Endothelial cell of umbilical vein (primary cell): ENCODE results near the gene OAS2. TPM values are rescaled to one million over a fixed set of nuclear protein-coding genes. Genes with fewer than 3 reads are reported as not detected.

Source experiments
- BruUV-seq: library from RNA; stranded (reverse); fragments of 400-500 nt; replicated peaks from 2 replicates; lab custom pipeline; 2021; lab: Mats Ljungman, UMichigan
- CTCF ChIA-PET: fragments of 300-600, 350-600 bp; sonication (Branson Sonifier 250); formaldehyde crosslinking; loops from one replicate; lab custom pipeline; 2021; ENCODE audit warnings: antibody characterized with exemption, inconsistent platforms; lab: Charles Lee
- POLR2A ChIA-PET: fragments of 300-600, 350-600 bp; sonication (Branson Sonifier 250); formaldehyde crosslinking; loops from one replicate; lab custom pipeline; 2021; ENCODE audit warnings: antibody characterized with exemption, inconsistent platforms; lab: Charles Lee
- DNase-seq: peaks from one replicate; pipeline ENCODE4 v3.0.0-alpha.2; 2011; ENCODE audit warnings: low read depth, low spot score
- FAIRE-seq: peaks from 2 replicates; lab custom pipeline; 2011; peaks lifted over from hg19 to GRCh38; lab: Jason Lieb, UNC
- H2AFZ ChIP-seq: 2 replicates; pipeline ENCODE4 v1.6.0; 2012; ENCODE audit warnings: low read depth, low read length, control low read depth, inconsistent platforms
- H3K27ac ChIP-seq: 2 replicates; pipeline ENCODE4 v1.5.1; 2011; ENCODE audit warnings: low read depth, mild to moderate bottlenecking, control low read depth, low read length, moderate library complexity; ENCODE audit not compliant: insufficient read depth
- H3K27me3 ChIP-seq, 2 experiments: 2 replicates each; pipeline versions ENCODE4 v1.6.0 to v1.6.1; 2011; ENCODE audit warnings: low read length in 2 of 2, mixed read lengths in 1 of 2; ENCODE audit not compliant: control insufficient read depth in 2 of 2, insufficient read depth in 2 of 2
- H3K36me3 ChIP-seq, 2 experiments: 2 replicates in 1 of 2; 3 replicates in 1 of 2; pipeline ENCODE4 v1.5.1; 2011; ENCODE audit warnings: low read length in 2 of 2, mild to moderate bottlenecking in 1 of 2, moderate library complexity in 1 of 2; ENCODE audit not compliant: control insufficient read depth in 2 of 2, insufficient read depth in 2 of 2; ENCODE audit errors: extremely low read depth in 1 of 2
- H3K4me1 ChIP-seq: 3 replicates; pipeline ENCODE4 v1.5.1; 2011; ENCODE audit warnings: mild to moderate bottlenecking, low read length; ENCODE audit not compliant: control insufficient read depth, insufficient read depth; ENCODE audit errors: extremely low read depth
- H3K4me2 ChIP-seq: 2 replicates; pipeline ENCODE4 v1.6.1; 2011; ENCODE audit warnings: low read length, control low read depth, mixed read lengths; ENCODE audit not compliant: insufficient read depth
- H3K4me3 ChIP-seq, 3 experiments: fragments of 200-600 bp in 1 of 3; sonication (generic), shearing (Covaris generic) in 1 of 3; replicated peaks in 1 of 3; 2 replicates each; pipeline ENCODE4 v1.5.1; 2011 to 2016; ENCODE audit warnings: control low read depth in 3 of 3, low read length in 3 of 3, mild to moderate bottlenecking in 2 of 3, inconsistent platforms in 1 of 3, low read depth in 1 of 3, moderate library complexity in 1 of 3; ENCODE audit not compliant: insufficient read depth in 1 of 3
- H3K79me2 ChIP-seq: 2 replicates; pipeline ENCODE4 v1.6.0; 2012; ENCODE audit warnings: low read length, inconsistent platforms; ENCODE audit not compliant: control insufficient read depth, insufficient read depth
- H3K9ac ChIP-seq: replicated peaks from 2 replicates; pipeline ENCODE3; 2011; ENCODE audit warnings: low read length, control low read depth; ENCODE audit not compliant: insufficient read depth; ENCODE audit errors: extremely low read depth
- H3K9me1 ChIP-seq: replicated peaks from 3 replicates; pipeline ENCODE4 v1.6.0; 2011; ENCODE audit warnings: mild to moderate bottlenecking, low read length; ENCODE audit not compliant: control insufficient read depth, insufficient read depth; ENCODE audit errors: extremely low read depth
- H3K9me3 ChIP-seq: replicated peaks from 2 replicates; pipeline ENCODE4 v1.5.1; 2012; ENCODE audit warnings: low read length, inconsistent platforms; ENCODE audit not compliant: control insufficient read depth, insufficient read depth
- H4K20me1 ChIP-seq: replicated peaks from 2 replicates; pipeline ENCODE3; 2011; ENCODE audit warnings: mild to moderate bottlenecking, low read length; ENCODE audit not compliant: control insufficient read depth, insufficient read depth; ENCODE audit errors: extremely low read depth
- GATA2 ChIP-seq: IDR thresholded peaks from 2 replicates; pipeline ENCODE4 v1.7.0; 2011; ENCODE audit warnings: low read depth, mild to moderate bottlenecking, moderate library complexity, mixed read lengths, low read length; ENCODE audit not compliant: insufficient read length, insufficient read depth
- JUN ChIP-seq: IDR thresholded peaks from 2 replicates; pipeline ENCODE4 v1.6.1; 2011; ENCODE audit warnings: borderline replicate concordance, low read depth; ENCODE audit not compliant: insufficient read length, insufficient read depth
- dilution Hi-C: fragments of 300-500 bp; cut with MboI; formaldehyde crosslinking; loops from one replicate; pipeline ENCODE4 v1.15.0; 2019; ENCODE audit warnings: low sequenced_read_pairs; ENCODE audit not compliant: extremely low pct_ligation_motif_present
- intact Hi-C: fragments of 100-400 bp; cut with micrococcal nuclease; formaldehyde crosslinking; loops from one replicate; pipeline ENCODE4 v1.10.0; 2022
- polyA plus RNA-seq, 4 experiments: library from polyadenylated mRNA; depleted of rRNA in 3 of 4; stranded (reverse) in 3 of 4; unstranded in 1 of 4; fragments of >200 nt; gene quantifications; 2 replicates each; pipeline versions ENCODE4 v1.2.1 to v1.2.3, GENCODE V29; 2011 to 2012; ENCODE audit warnings: missing spikeins in 1 of 4
- total RNA-seq: library from RNA; stranded (reverse); gene quantifications from 2 replicates; pipeline ENCODE4 v1.2.3, GENCODE V29; 2021
- TF ChIP-seq, protein P1 (sequence below), 2 donors: IDR thresholded peaks; 1 replicate in 1 of 2; 2 replicates in 1 of 2; pipeline ENCODE4 v1.5.1; 2011; ENCODE audit warnings: low read length in 2 of 2, mild to moderate bottlenecking in 2 of 2, moderate library complexity in 2 of 2, control low read depth in 1 of 2, inconsistent platforms in 1 of 2, low read depth in 1 of 2; ENCODE audit not compliant: insufficient read depth in 1 of 2; ENCODE audit errors: extremely low read depth in 1 of 2

The OAS2 gene
- total and polyA plus RNA-seq, 2 donors (not counting 3 experiments of a cell fraction or from before 2014, with no cell fraction given): 1.3 to 3.1 TPM

DNA sequence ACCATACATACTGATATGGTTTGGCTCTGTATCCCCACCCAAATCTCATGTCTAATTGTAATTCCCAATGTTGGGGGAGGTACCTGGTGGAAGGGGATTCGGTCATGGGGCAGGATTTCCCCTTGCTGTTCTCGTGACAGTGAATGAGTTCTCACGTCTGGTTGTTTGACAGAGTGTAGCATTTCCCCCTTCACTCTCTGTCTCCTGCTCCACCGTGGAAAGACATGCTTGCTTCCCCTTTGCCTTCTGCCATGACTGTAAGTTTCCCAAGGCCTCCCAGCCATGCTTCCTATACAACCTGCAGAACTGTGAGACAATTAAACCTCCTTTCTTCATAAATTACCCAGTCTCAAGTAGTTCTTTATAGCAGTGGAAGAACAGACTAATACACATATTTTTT, 49.4 kb downstream of the OAS2 start:
- DNase-seq (no peak), FAIRE-seq (no peak)
- no peaks in the 10 kb centered on the region for H3K9me1 ChIP-seq
- H3K4me2 ChIP-seq: no peak overlapping the region
- no TSS peak for BruUV-seq
- TF ChIP-seq JUN: no peak
- TF ChIP-seq, protein P1, sequence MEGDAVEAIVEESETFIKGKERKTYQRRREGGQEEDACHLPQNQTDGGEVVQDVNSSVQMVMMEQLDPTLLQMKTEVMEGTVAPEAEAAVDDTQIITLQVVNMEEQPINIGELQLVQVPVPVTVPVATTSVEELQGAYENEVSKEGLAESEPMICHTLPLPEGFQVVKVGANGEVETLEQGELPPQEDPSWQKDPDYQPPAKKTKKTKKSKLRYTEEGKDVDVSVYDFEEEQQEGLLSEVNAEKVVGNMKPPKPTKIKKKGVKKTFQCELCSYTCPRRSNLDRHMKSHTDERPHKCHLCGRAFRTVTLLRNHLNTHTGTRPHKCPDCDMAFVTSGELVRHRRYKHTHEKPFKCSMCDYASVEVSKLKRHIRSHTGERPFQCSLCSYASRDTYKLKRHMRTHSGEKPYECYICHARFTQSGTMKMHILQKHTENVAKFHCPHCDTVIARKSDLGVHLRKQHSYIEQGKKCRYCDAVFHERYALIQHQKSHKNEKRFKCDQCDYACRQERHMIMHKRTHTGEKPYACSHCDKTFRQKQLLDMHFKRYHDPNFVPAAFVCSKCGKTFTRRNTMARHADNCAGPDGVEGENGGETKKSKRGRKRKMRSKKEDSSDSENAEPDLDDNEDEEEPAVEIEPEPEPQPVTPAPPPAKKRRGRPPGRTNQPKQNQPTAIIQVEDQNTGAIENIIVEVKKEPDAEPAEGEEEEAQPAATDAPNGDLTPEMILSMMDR (IDR thresholded peaks at IDR 0.05; ENCODE audit: extremely low read depth in 1 of 2, insufficient read depth in 1 of 2, low read depth in 1 of 2, low read length in 2 of 2): no peak
- intact Hi-C loops (no loop called here), dilution Hi-C loops (no loop called here)
- no peaks in the 10 kb centered on the region for H4K20me1 ChIP-seq
- H3K79me2 ChIP-seq: no peaks in the 10 kb centered on the region
- no peak overlapping the region for H2AFZ ChIP-seq
- no peak overlapping the region for H3K27ac ChIP-seq
- no peaks in the 10 kb centered on the region for H3K36me3 ChIP-seq
- no peak overlapping the region for H3K9ac ChIP-seq
- H3K4me3 ChIP-seq: no peak overlapping the region
- H3K4me1 ChIP-seq: no peaks in the 10 kb centered on the region
- ChIA-PET POLR2A (no interaction called here), CTCF (no interaction called here)
- H3K9me3 ChIP-seq: no peaks in the 10 kb centered on the region
- H3K27me3 ChIP-seq: no peaks in the 10 kb centered on the region

DNA sequence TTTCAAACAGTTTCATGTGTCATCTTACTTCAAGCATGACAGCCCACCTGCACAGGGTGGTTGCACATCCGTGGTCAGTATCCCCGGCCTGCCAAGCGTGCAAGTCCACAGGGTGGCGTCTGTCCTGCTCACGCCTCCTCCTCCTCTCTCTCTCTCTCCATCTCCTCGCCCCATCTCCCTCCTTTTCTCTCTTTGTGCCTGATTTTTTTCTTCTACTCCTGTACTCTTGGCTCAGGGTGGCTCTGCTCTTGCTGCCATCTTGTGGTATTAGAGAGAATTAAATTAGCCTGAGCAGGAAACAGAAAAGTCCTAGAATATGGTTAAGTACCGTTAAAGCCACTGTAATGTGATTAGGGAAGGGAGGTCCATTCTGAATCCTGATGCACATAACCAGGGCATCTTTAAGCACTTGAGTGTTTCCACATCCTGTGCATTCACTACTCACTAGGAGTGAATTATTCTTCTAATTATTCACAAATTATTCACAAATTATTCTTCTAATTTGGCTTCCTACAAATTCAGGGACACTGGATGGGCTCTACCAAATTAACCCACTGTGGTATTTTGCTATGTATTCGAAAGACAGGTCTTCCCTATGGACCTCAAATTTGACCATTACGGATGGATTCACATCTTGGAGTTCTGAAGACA, 52.7 kb downstream of the OAS2 start:
- H3K4me2 ChIP-seq: no peak overlapping the region

More for the DNA sequence above, 52.7 kb downstream of the OAS2 start:
- no peaks in the 10 kb centered on the region for H3K27me3 ChIP-seq
- no peaks in the 10 kb centered on the region for H3K36me3 ChIP-seq
- H3K27ac ChIP-seq: no peak overlapping the region
- no peaks in the 10 kb centered on the region for H3K9me3 ChIP-seq
- ChIA-PET CTCF (interaction anchor here (1.0 to 3.1 kb wide), 12 partner anchors 11 to 395 kb away, joined by 3 to 170 read pairs (median 8); partner anchors contain the start of gene OAS1), POLR2A (no interaction called here)
- no peak overlapping the region for H2AFZ ChIP-seq
- FAIRE-seq (peak; percentile 83), DNase-seq (peak; percentile 77)
- no peak overlapping the region for H3K9ac ChIP-seq
- H4K20me1 ChIP-seq: no peaks in the 10 kb centered on the region
- dilution Hi-C loops (no loop called here), intact Hi-C loops (loop anchor here (1.0 kb wide), 3 partner anchors 25 to 131 kb away; no protein-coding TSS in a partner anchor)
- H3K79me2 ChIP-seq: no peaks in the 10 kb centered on the region
- H3K4me3 ChIP-seq: no peak overlapping the region
- H3K4me1 ChIP-seq: no peaks in the 10 kb centered on the region
- H3K9me1 ChIP-seq: no peaks in the 10 kb centered on the region
- BruUV-seq: no TSS peak
- no peak for TF ChIP-seq GATA2
- no peak for TF ChIP-seq JUN
- TF ChIP-seq, protein P1 (IDR thresholded peaks at IDR 0.05; ENCODE audit: extremely low read depth in 1 of 2, insufficient read depth in 1 of 2, low read depth in 1 of 2, low read length in 2 of 2): peak; percentile 58 to 65
